HG02763 (cell line): ENCODE data around the gene CD300C.
"Not testable (repeated sequence)": the region's sequence is repeated elsewhere in the genome, so short reads cannot be mapped to it uniquely, and the experiment has no call there.

ENCODE experiments used
- ATAC-seq: cut with Tn5 transposase; IDR thresholded peaks from one replicate; pipeline ENCODE4 v1.9.1; 2021; ENCODE audit warnings: mild to moderate bottlenecking, moderate library complexity; ENCODE audit not compliant: unreplicated experiment

Gene CD300C

DNA sequence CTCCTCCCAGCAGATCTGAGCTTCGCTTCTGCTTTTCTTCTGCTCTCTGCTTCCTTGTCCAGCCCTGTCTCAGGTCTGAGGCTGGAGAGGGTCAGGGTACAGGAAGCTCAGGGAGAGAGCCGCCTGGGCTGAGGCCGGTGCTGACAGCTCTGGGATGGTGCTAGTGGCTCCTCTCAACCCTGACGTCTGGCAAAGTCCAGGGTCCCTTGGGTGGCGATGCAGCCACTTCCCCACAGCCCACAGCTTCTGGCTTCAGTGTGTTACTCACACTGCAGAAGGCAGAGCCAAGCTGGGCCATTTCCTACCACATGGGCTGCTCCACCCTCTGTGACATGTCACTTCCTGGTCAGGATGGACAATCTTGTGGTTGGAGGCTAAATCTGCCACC lies at the start of gene CD300C:
Gene CD300C (minus strand): TSS at position 273 of the 388 bp plus-strand sequence. CDS start 333 bp downstream, outside the sequence.
- ATAC-seq: no peak

DNA sequence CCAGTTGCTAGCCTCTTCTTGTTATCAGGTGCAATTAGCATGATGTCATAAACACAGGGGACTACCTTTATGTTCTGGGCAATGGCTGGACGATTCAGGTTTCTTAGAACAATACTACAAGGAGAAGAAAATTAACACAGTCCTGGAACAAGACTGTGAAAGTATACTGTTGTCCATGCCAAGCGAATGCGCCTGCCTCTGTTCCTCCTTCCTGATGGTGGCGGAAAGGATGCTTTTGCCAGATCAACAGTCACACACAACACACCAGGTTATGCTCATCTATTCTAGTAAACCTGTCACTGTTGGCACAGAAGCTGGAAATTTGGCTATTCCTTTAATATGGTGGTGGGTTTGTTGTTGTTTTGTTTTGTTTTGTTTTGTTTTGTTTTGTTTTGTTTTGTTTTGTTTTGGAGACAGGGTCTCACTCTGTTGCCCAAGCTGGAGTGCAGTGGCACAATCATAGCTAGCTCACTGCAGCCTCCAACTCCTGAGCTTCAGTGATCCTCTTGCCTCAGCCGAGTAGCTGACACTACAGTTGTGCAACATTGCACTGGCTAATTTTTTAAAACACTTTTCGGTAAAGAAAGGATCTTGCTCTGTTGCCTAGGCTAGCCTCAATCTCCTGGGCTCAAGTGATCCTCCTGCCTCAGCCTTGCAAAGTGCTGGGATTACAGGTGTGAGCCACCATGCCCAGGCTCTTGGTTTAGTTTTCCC lies 49.3 kb upstream of the CD300C start:
- no peak for ATAC-seq

DNA sequence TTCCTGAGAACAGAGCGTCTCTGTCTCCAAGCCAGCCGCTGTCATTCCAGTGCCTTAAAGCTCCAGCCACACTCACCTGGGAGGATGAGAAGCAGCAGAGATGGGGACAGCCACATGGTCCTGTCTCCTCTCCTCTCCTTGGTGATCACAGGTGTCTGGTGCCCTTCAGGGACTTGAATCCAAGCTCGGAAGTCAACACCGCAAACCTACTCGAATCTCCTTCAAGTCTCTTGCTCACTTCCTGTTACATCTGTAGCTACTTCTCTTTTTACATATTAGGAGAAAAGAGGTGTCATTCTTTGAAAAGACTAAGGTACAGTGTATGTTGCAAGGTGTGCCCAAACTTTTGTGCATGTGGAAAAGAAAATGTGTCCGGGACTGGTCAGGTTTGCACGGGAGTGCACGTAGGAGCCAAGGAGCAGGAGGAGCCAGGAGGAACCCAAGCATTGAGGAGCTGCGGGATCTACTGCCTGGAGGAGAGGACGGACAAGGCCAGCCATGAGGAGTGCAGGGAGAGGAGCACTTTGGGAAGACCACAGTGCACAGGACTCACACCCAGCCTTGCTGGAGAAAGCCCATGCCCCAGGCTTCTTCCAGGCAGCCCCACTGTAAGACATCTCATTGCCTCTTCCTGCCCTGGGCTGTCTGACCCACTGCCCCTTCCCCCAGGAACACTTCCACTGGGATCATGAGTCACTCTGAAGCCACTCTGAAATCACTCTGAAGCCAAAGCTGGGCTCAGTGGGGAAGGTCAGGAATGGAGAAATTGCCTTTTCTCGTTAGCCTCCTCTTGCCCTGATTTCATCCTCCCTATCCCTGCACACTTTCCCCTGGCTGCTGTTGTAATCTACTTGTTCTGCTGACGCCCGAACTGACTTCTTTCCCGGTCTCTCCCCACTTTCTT lies 46.4 kb upstream of the CD300C start, which contains the start of gene CD300LD:
Gene CD300LD (minus strand): TSS at position 197 of the 904 bp plus-strand sequence. CDS start 81 bp downstream, at position 116.
- ATAC-seq: no peak

DNA sequence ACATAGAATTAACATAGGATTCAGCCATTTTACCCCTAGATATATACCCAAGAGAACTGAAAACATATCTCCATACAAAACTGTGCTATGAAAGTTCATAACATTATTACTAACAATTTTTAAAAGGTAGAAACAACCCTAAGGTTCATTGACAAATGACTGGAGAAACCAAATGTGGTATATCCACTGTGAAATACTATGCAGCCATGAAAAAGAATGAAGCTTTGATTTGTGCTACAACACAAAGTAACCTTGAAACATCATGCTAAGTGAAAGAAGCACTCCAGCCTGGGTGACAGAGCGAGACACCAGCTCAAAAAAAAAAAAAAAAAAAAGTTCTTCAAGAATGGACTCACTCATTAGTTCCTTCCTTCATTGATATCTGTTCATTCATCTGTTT lies 45.6 kb upstream of the CD300C start:
- no peak for ATAC-seq

DNA sequence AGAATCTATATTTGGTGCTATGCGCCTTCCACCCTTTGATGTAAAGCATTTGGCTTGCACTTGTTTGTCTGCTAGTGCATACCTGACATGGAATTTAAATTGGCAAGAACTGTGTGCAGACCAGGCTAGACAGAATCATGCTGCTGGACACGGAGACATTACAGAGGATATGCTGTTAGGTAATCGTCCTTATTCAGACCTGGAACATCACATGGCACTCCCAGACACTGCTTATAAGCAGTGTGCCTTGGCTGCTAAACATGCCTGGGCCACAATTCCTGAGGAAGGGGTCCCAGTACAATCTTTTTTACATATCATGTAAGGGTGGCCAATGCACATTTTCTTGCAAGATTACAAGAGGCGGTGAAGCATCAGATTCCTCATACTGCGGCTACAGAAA lies 39.8 kb upstream of the CD300C start:
- ATAC-seq: no peak

DNA sequence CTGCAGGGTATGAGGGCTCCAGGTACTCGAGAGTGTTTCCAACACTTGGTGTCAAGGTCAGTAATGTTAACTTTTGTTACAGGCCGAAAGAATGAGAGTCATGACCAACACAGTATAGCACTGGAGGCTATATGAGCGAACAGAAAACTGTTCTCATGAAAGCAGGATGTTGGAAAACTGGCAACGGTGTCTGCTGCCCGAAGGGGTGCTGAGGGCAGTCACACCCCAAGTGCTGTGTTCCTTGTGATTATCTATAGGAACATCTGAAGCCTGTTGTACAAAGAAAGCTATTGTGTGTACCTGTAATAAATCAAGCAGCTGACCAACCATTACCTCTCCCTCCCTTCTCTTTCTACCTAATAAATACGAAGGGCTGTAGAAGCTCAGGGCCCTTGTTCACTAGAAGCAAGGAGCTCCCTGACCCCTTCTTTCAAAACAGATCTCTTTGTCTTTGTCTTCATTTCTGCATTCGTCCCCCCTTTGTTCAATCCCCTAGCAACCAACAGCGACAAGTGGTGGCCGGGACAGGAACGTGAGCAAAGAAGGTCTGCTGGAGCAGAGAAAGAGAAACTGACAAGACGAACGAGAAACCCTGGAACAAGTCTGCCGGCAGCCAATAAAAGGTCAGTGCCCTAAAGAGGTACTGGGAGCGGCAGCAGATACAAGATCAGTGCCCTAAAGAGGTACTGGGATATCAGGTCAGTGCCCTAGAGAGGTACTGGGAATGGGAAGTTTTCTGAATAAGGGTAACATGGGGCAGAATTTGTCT lies 38.6 kb upstream of the CD300C start:
- no peak for ATAC-seq

DNA sequence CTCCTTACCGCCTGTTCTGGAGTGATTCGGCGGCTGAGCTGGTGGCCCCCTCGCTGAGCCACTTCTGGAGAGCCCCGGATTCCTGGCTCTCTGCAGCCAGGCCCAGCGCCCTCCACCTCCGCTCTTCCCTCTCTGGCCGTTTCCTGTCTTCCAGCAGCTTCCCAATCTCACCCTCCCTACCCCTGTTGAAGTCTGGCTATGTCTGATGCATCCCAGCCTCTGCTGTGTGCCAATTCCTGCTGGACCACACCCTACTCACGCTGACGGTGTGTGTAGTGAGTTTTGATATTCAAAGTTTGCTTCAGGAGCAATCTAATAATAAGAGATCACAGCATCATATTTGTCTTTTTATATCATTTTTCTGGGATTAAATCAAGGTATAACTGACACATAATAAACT lies 36.7 kb upstream of the CD300C start:
- ATAC-seq: no peak

DNA sequence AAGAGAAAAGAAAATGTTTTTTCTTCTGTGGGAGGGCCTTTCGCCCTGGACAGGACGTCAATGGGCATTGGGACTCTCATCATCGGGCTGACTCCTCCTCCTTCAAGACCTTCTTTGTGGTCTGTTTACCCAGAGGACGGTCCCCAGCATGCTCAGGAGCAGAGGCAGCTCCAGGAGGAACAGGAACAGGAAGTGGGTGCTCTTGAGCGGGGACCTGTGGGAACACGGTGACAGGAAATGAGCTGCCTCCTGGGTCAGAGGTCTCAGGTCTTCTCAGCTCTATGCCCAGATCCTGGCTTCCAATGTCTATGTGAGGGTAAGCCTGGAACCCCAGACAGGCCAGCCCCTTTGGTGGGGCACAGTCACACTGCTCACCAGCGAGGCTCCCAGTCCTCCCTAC lies 34.0 kb upstream of the CD300C start:
- no peak for ATAC-seq

DNA sequence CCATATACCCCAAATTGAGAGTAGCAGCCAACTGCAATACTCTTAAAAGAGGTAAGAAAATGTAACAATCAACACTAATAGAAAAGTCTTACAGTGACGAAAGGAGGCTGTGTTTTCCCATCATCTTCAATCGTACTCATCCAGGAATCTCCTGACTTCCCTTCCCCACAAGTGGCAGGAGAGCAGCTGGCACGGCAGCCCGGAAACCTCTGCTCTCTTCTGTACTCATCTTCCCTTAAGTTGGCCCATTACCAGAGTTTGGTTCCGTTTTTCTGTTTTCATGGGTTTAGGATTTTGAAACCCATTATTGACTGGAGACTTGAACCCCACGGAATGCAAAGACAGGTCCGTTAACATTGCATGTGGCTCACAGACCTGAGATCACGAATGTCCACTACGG lies 33.1 kb upstream of the CD300C start:
- no peak for ATAC-seq

DNA sequence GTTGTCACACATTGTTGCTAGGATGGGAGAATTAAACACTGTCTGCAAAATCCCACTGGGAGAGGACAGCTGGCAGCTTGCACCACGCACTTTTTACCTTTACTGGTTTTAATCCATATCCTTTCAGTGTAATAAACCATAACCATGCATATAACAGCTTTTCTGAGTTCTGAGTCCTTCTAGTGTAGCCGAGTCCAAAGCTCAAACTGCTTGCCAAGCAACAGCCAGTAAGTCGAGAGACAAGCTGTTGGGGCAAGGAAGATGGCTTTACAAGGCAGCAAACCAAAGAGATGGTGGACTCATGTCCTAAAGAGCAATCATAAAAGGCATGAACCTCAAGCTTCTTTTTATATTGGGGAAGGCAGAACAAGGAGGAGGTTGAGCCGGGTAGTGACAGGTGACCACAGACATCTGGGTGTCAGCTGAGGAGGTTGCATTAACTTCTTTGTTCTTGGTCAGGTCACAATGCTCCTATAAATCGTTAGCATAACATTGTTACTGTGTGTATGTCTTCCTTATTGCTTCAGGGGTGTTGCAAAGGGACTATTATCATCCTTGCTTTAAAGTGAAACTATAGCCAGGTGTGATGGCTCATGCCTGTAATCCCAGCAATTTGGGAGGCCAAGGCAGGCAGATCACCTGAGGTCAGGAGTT lies 28.7 kb upstream of the CD300C start:
- no peak for ATAC-seq

DNA sequence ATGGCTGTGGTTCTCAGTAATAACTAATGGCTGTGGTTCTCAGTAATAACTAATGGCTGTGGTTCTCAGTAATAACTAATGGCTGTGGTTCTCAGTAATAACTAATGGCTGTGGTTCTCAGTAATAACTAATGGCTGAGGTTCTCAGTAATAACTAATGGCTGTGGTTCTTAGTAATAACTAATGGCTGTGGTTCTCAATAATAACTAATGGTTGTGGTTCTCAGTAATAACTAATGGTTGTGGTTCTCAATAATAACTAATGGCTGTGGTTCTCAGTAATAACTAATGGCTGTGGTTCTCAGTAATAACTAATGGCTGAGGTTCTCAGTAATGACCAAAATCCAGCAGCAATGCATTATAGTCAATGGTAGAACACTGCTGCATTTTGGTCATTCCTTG lies 27.7 kb upstream of the CD300C start:
- not testable (repeated sequence) for ATAC-seq

DNA sequence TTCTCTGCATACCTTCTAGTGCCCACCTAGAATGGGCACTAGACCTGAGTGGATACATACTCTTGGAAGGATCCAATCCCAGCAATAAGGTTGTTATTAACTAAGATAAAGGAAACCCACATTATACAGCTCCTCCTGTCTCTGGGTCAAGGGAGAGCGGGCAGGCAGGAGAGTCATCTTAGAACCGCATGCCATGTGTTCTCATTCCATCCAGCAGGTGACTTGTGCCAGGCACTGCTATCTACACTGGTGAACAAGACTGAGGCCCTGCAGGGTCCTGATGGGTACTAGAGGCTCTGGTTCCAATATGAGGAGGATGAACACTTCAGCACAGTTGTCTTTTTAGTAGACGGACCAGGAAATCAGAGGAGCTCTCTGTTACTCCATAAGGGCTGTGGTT lies 27.3 kb upstream of the CD300C start:
- ATAC-seq: no peak

DNA sequence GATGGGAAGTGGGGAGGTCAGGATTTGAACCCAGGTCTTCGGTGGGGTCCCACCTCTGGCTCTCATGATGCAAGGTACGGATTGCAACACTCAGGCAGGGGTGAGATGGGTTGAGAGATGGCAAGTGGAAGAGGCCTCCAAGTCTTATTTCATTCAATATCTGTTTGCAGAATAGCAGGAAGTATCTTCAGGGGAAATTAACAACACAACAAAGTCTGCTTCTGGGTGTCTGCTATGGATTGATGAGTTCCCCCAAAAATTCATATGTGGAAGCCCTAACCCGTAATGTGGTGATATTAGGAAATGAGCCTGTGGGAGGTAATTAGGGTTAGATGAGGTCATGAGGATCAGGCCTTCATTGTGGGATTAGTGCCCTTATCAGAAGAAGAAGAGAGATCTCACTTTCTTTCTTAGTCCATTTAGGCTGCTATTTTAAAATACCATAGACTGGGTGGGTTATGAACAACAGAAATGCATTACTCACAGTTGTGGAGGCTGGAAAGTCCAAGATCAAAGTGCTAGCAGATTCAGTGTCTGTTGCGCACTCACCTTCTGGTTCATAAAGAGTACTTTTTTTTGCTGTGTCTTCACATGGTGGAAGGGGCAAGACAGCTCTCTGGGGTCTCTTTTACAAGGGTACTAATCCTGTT lies 25.8 kb upstream of the CD300C start:
- ATAC-seq: no peak

DNA sequence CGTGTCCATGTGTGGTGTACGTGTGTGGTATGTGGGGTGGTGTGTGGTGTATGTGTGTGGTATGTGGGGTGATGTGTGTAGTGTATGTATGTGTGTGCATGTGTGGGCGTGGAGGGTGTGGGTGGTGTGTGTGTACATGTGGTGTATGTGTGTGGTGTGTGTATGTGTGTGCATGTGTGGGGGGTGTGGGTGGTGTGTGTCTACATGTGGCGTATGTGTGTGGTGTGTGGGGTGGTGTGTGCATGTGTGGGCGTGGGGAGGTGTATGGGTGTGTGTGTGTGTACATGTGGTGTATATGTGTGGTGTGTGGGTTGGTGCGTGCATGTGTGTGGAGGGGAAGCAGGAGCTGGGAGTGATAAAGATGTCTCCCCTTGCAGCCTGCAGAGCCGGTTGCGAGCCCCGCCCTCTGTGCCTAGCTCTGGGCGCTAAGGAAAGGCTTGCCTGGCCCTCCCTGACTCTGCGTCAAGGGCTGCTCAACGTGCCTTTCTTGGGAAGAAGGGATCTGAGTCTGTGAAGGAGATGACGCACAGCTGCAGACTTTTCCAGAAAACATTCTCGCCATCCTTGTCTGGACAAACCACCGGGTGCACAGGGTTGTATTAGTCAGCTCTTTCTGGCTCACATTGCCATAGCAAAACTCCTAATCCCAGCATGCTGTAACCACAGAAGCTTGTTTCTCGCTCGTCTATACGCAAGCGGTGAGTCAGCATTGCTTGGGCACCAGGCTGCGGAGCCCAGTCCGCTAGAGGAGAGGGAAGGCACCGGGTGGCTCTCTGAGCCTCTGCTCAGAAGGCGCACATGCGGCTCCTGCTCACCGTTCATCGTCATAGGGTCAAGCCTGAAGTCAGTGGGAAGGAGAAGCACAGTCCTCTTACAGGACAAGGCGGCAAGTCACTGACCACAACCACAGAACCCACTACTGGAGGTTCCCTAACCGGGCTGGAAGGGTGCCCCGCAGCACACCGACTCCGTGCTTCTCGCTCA lies 23.4 kb upstream of the CD300C start:
- no peak for ATAC-seq

DNA sequence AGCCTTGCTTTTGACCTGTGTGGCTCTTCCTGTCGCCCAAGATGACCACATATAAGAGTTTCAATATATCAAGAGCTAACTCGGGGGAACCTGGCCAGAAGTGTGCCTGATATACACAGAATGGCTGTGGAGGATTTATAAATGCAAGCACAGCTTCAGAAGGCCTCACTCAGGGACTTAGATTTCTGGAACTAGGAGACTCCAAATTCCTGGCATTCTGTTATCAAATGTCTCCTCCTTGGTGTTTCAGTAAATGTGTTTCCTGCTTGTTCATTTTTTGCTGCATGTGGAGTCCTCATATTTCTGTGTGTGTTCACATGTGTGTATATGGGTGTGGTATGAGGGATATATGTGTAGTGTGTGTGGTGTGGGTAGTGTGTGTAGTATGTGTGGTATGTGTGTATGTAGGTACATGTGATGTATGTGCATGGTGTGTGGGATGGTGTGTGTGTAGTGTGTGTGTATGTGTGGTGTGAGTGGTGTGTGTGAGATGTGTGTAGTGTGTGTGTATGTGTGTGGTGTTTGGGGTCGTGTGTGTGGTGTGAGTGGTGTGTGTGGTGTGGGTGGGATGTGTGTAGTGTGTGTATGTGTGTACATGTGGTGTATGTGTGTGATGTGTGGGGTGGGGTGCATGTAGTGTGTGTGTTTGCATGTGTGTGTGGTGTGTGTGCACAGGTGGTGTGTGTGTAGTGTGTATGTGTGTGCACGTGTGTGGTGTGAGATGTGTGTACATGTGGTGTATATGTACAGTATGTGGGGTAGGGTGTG lies 22.4 kb upstream of the CD300C start:
- no peak for ATAC-seq

DNA sequence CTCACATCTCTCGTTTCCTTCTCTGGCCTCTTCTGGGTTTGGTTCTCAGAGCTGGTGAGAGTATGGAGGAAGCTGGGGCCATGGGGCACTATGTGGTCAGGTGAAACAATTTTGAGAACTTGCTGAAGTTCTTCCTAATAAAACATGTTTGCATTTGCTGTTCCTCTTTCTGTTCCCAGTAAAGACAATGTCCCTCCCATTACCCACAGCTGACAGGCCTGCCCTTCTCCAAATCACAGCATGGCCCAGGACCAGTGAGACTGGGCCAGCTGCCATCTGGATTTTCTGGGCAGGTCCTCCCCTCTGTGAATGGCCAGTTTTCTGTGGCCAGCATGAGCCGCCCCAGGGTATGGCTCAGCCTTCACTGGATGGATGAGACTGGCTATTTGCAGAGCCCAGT lies 21.5 kb upstream of the CD300C start, which contains the start of gene CD300H:
Gene CD300H (minus strand): TSS at position 113 of the 400 bp plus-strand sequence.
- ATAC-seq: no peak

DNA sequence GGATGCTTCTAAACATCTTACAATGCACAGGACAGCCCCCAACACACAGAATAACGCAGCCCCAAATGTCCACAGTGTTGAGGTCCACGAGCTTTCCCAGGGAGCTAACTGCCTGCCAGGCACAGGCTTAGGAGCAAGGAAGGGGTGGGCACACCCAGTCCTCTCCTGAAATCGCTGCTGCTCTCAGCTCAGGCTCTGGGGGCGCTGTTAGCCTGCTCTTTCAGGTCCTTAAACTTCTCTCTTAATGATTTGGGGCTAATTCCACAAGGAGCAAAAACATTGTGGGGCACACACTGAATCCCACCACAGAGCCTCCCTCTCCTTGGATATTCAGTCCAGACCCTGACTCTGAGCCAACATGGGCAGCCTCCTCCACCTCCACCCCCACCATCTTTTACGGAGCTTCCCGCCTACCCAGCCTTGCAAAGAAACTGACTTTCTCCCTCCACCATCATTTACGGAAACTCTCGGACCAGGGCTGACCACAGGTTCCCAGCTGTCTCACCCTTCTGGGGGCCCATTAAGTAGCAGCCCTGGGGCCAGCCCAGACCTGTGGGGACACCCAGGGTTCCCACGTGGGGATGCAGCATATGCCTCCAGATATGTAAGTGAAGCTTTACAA lies 20.3 kb upstream of the CD300C start:
- no peak for ATAC-seq

DNA sequence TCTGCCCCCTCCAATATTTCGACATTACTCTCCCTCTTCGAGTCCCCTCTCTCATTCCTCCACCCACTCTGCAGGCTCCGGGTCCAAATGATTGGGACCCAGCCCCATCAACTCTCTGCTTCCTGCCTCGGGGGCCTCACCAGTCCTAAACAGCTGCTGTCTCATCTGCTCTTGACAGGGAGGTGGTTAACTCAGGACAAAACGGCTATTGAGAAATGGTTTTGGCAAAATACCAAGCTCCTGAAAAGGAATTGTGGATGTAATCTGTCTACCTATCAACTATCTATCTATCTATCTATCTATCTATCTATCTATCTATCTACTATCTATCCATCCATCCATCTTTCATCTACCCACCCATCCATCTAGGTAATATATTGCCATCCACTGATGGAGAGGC lies 19.2 kb upstream of the CD300C start:
- ATAC-seq: no peak
